Cardiac muscle cell (in vitro differentiated cells and primary cell): ENCODE results near the gene KIAA1671. TPM values are rescaled to one million over a fixed set of nuclear protein-coding genes. Genes with fewer than 3 reads are reported as not detected.

Experiments
- DNase-seq, 2 donors: peaks; one replicate each; pipeline versions ENCODE4 v3.0.0 to v3.0.0-alpha.2; 2010 to 2017; ENCODE audit warnings: low read depth in 1 of 2, low spot score in 1 of 2
- H3K27ac ChIP-seq: fragments of 200-600 bp; sonication (generic); 2 replicates; pipeline ENCODE4 v1.5.1; 2016
- H3K27me3 ChIP-seq: fragments of 200-600 bp; sonication (generic); 2 replicates; pipeline ENCODE4 v1.6.0; 2016; ENCODE audit warnings: control low read depth
- H3K36me3 ChIP-seq: fragments of 200-600 bp; sonication (generic); 2 replicates; pipeline ENCODE4 v1.5.1; 2016; ENCODE audit warnings: control low read depth
- H3K4me1 ChIP-seq: fragments of 200-600 bp; sonication (generic); 2 replicates; pipeline ENCODE4 v1.8.1; 2017; ENCODE audit warnings: low read depth, mild to moderate bottlenecking, mixed run types
- H3K4me3 ChIP-seq: fragments of 200-600 bp; sonication (generic); 2 replicates; pipeline ENCODE4 v1.5.1; 2016; ENCODE audit warnings: mild to moderate bottlenecking
- H3K9me3 ChIP-seq: fragments of 200-600 bp; sonication (generic); 2 replicates; pipeline ENCODE4 v1.5.1; 2017; ENCODE audit warnings: low read depth, mild to moderate bottlenecking, control low read depth
- polyA plus RNA-seq: library from polyadenylated mRNA; unstranded; fragments of >200 nt; fragmentation: Nextera tagmentation; extraction: Ambion mirVana; gene quantifications from 2 replicates; pipeline ENCODE4 v1.2.1, GENCODE V29; 2016
- total RNA-seq: library from RNA; depleted of rRNA; stranded (reverse); fragments of >200 nt; gene quantifications from 2 replicates; pipeline ENCODE4 v1.2.3, GENCODE V29; 2016
- TF ChIP-seq, protein P1 (sequence below): IDR thresholded peaks from 2 replicates; pipeline ENCODE4 v1.5.1; 2012; ENCODE audit warnings: low read depth, mild to moderate bottlenecking, low read length

KIAA1671 gene
- total and polyA plus RNA-seq, 2 experiments from 2014 or later: 10.9 to 37.3 TPM

DNA sequence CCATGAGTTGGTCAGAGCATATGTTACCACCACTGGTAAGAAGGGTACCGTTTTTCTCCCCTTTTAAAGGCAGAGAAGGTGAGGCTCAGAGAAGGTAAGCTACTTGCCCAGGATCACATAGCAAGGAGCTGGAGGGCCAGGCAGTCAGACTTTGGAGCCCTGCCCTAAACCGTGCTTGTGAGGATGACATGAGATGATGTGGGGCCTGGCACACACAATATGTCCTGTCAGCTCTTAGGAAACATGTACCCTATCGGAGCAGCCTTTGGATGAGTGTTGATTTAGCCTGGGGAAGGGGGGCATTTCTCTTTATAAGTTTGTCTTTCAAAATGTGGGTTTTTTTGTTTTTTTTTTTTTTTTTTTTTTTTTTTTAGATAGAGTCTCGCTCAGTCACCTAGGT, 146.7 kb downstream of the KIAA1671 start:
- DNase-seq: no peak
- Histone ChIP-seq H3K4me3 (no peak overlapping the region), H3K9me3 (no peaks in the 10 kb centered on the region), H3K27ac (no peak overlapping the region), H3K4me1 (peaks cover 3% of the 10 kb centered on the region), H3K27me3 (no peaks in the 10 kb centered on the region), H3K36me3 (no peaks in the 10 kb centered on the region)
- TF ChIP-seq, protein P1, sequence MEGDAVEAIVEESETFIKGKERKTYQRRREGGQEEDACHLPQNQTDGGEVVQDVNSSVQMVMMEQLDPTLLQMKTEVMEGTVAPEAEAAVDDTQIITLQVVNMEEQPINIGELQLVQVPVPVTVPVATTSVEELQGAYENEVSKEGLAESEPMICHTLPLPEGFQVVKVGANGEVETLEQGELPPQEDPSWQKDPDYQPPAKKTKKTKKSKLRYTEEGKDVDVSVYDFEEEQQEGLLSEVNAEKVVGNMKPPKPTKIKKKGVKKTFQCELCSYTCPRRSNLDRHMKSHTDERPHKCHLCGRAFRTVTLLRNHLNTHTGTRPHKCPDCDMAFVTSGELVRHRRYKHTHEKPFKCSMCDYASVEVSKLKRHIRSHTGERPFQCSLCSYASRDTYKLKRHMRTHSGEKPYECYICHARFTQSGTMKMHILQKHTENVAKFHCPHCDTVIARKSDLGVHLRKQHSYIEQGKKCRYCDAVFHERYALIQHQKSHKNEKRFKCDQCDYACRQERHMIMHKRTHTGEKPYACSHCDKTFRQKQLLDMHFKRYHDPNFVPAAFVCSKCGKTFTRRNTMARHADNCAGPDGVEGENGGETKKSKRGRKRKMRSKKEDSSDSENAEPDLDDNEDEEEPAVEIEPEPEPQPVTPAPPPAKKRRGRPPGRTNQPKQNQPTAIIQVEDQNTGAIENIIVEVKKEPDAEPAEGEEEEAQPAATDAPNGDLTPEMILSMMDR: no peak

DNA sequence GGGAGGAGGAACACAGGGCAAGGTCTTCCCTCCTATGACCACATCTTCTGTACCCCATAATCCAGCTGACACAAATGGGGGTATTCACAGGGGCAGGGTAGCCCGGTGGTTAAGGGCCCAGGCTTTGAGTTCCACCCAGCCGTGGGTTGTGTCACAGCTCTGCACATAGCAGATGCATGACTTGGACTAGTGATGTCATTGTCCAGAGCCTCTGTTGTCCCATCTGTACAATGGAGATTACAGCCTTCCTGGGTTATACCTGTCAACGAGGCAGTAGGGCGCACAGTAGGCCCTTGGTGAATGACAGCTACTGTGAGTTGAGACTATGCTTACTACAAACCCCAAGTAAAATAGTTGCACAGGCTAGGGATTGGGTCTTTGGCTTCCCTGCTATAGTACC, 147.9 kb downstream of the KIAA1671 start:
- TF ChIP-seq, protein P1: no peak
- H3K36me3 ChIP-seq: no peaks in the 10 kb centered on the region
- H3K9me3 ChIP-seq: no peaks in the 10 kb centered on the region
- H3K4me1 ChIP-seq: peaks cover 3% of the 10 kb centered on the region
- no peak overlapping the region for H3K4me3 ChIP-seq
- no peaks in the 10 kb centered on the region for H3K27me3 ChIP-seq
- no peak for DNase-seq
- H3K27ac ChIP-seq: no peak overlapping the region

DNA sequence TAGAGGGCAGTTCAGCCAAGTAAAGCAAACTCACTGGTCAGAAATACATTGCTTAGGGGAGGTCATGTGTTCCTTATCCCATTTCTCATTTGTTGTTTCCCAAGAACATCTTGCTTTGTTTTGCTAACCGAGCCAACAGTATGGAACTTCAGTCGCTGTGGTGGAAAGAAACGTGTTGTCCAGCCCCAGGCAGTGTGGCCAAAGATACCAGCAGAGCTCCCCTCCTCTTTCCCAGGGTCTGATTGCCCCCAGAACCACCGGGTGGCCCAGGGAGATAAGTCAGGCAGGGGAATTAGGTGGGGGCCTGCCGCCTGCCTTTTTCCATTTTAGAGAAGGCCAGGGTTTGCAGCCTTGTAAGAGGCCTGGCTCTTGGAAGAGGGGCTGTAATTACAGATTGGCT, 148.4 kb downstream of the KIAA1671 start:
- H3K36me3 ChIP-seq: no peaks in the 10 kb centered on the region
- no peak overlapping the region for H3K4me3 ChIP-seq
- no peaks in the 10 kb centered on the region for H3K9me3 ChIP-seq
- no peaks in the 10 kb centered on the region for H3K27me3 ChIP-seq
- H3K4me1 ChIP-seq: peaks cover 3% of the 10 kb centered on the region
- DNase-seq: no peak
- TF ChIP-seq, protein P1: no peak
- no peak overlapping the region for H3K27ac ChIP-seq

DNA sequence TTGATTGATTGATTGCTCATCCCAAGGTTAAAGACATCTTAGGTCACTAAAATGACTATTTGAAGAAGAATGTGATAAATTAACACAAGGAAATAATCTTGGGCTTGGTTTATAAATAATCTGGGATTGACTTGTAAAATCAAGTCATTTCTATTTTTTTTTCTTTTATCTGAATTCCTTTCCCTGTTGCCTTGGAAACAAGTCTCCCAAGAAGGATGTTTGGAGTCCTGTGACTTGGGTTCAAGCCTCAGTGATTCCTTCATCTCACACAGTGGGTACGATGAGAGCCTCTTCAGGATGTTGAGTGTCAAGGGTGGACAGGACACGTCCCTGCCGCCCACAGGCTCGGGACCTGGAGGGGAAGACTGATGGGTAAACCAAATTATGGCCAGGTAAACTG, 149.0 kb downstream of the KIAA1671 start:
- H3K4me3 ChIP-seq: no peak overlapping the region
- H3K27me3 ChIP-seq: no peaks in the 10 kb centered on the region
- no peaks in the 10 kb centered on the region for H3K9me3 ChIP-seq
- no peak for DNase-seq
- peaks cover 3% of the 10 kb centered on the region for H3K4me1 ChIP-seq
- H3K27ac ChIP-seq: no peak overlapping the region
- TF ChIP-seq, protein P1: no peak
- no peaks in the 10 kb centered on the region for H3K36me3 ChIP-seq

DNA sequence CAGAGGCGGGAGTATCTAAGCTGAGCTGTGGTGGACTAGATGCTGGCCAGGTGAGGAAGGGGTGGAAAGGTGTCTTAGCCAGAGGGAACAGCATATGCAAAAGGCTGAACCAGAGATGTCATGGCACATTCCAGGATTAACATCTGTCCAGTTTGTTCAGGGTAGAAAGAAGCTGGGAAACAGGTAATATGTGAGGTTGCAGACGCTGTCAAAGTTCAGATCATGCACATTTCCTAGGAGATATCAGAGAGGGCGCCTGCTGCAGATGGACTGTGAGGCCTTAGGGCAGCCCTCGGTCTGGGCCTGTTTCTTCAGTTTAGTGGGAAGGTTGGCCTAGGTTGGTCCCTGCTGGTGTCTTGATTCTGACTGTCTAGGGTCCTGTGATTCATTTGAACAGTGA, 149.5 kb downstream of the KIAA1671 start:
- H3K27me3 ChIP-seq: no peaks in the 10 kb centered on the region
- no peaks in the 10 kb centered on the region for H3K36me3 ChIP-seq
- no peak for DNase-seq
- H3K27ac ChIP-seq: no peak overlapping the region
- peaks cover 3% of the 10 kb centered on the region for H3K4me1 ChIP-seq
- no peak overlapping the region for H3K4me3 ChIP-seq
- no peaks in the 10 kb centered on the region for H3K9me3 ChIP-seq
- TF ChIP-seq, protein P1: no peak

DNA sequence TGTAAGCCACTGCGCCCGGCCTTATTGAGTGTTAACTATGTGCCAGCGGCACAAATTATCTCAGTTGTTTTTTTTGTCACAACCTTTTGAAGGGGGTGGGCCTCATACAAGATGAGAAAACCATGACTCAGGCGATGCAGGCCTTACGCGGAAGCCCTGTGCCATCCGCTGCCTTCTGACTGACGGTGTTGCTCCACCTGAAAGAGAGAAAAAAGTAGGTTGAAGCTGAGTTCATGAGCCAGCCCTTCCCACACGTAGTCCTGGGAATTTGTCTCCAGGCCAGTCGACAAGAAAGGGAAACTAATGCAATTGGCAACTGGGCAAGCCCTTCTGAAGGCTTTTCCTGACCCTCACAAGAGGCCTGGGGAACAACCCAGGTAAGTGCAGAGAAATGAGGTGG, 150.2 kb downstream of the KIAA1671 start:
- peaks cover 3% of the 10 kb centered on the region for H3K4me1 ChIP-seq
- H3K4me3 ChIP-seq: no peak overlapping the region
- H3K27ac ChIP-seq: no peak overlapping the region
- no peaks in the 10 kb centered on the region for H3K27me3 ChIP-seq
- TF ChIP-seq, protein P1: no peak
- no peak for DNase-seq
- H3K36me3 ChIP-seq: no peaks in the 10 kb centered on the region
- H3K9me3 ChIP-seq: no peaks in the 10 kb centered on the region
